WTC11 (cell line): ENCODE measurements around the gene HSPA12A. TPM values are rescaled to one million over a fixed set of nuclear protein-coding genes. Genes with fewer than 3 reads are reported as not detected.

ENCODE experiments used
- ATAC-seq: fragments of 200-7000 bp; cut with Tn5 transposase; 2 replicates; pipeline ENCODE4 v1.10.0; 2021; ENCODE audit warnings: mild to moderate bottlenecking, moderate library complexity
- CTCF ChIA-PET: fragments of 300-600 bp; sonication (Branson Sonifier 250); formaldehyde crosslinking; loops from one replicate; lab custom pipeline; 2021; ENCODE audit warnings: antibody characterized with exemption; lab: Charles Lee
- POLR2A ChIA-PET: fragments of 350-600 bp; sonication (Branson Sonifier 250); formaldehyde crosslinking; loops from one replicate; lab custom pipeline; 2021; ENCODE audit warnings: antibody characterized with exemption; lab: Charles Lee
- DNase-seq: peaks from one replicate; pipeline ENCODE4 v3.0.0; 2021; ENCODE audit warnings: low spot score
- H3K27ac Mint-ChIP-seq: 2 replicates; pipeline ENCODE4 v1.8.0; 2021; ENCODE audit warnings: mixed read lengths
- H3K27me3 Mint-ChIP-seq: 2 replicates; pipeline ENCODE4 v1.8.0; 2021; ENCODE audit warnings: low read depth, mild to moderate bottlenecking, moderate library complexity, mixed read lengths
- H3K36me3 Mint-ChIP-seq: 2 replicates; pipeline ENCODE4 v1.8.0; 2021; ENCODE audit warnings: mixed read lengths
- H3K4me1 Mint-ChIP-seq: 2 replicates; pipeline ENCODE4 v1.8.0; 2022; ENCODE audit warnings: mixed read lengths
- H3K4me3 Mint-ChIP-seq: 2 replicates; pipeline ENCODE4 v1.8.0; 2021; ENCODE audit warnings: mild to moderate bottlenecking, moderate library complexity, mixed read lengths
- H3K9me3 Mint-ChIP-seq: 2 replicates; pipeline ENCODE4 v1.8.0; 2021; ENCODE audit warnings: mixed read lengths
- ARID4B ChIP-seq: sonication (generic); formaldehyde crosslinking; IDR thresholded peaks from 2 replicates; pipeline ENCODE4 v1.8.0; 2023; ENCODE audit warnings: missing genetic modification reagents, mild to moderate bottlenecking, borderline replicate concordance
- CDX4 ChIP-seq: fragments of 250-450 bp; sonication (Bioruptor Pico); IDR thresholded peaks from 2 replicates; pipeline ENCODE4 v1.9.0; 2021; ENCODE audit warnings: moderate library complexity, mild to moderate bottlenecking, inconsistent platforms, borderline replicate concordance
- CTCF ChIP-seq: fragments of 200-600 bp; IDR thresholded peaks from 2 replicates; pipeline ENCODE4 v1.8.0; 2022; ENCODE audit warnings: antibody characterized with exemption
- E2F1 ChIP-seq: sonication (generic); formaldehyde crosslinking; IDR thresholded peaks from 2 replicates; pipeline ENCODE4 v1.8.0; 2022; ENCODE audit warnings: mild to moderate bottlenecking, missing genetic modification reagents
- E2F4 ChIP-seq: sonication (generic); formaldehyde crosslinking; IDR thresholded peaks from 2 replicates; pipeline ENCODE4 v1.8.1; 2022; ENCODE audit warnings: low read depth, mild to moderate bottlenecking, moderate library complexity, missing genetic modification reagents, borderline replicate concordance
- FOXK1 ChIP-seq: sonication (generic); formaldehyde crosslinking; IDR thresholded peaks from 2 replicates; pipeline ENCODE4 v1.8.0; 2022; ENCODE audit warnings: mild to moderate bottlenecking, moderate library complexity, missing genetic modification reagents
- GRHL2 ChIP-seq: fragments of 250-450 bp; sonication (Bioruptor Pico); IDR thresholded peaks from 2 replicates; pipeline ENCODE4 v1.8.0; 2022; ENCODE audit warnings: mild to moderate bottlenecking, moderate library complexity; ENCODE audit not compliant: insufficient replicate concordance, severe bottlenecking
- KAT7 ChIP-seq: sonication (generic); formaldehyde crosslinking; IDR thresholded peaks from 2 replicates; pipeline ENCODE4 v1.8.1; 2023; ENCODE audit warnings: missing genetic modification reagents, mild to moderate bottlenecking, borderline replicate concordance
- MLX ChIP-seq: sonication (generic); formaldehyde crosslinking; IDR thresholded peaks from 2 replicates; pipeline ENCODE4 v1.8.1; 2023; ENCODE audit warnings: mild to moderate bottlenecking, missing genetic modification reagents, moderate library complexity
- NFYB ChIP-seq: sonication (generic); formaldehyde crosslinking; conservative IDR thresholded peaks from 2 replicates; pipeline ENCODE4 v1.8.0; 2022; ENCODE audit warnings: low read depth, missing genetic modification reagents
- NR2C2 ChIP-seq: sonication (generic); formaldehyde crosslinking; IDR thresholded peaks from 2 replicates; pipeline ENCODE4 v1.8.0; 2022; ENCODE audit warnings: mild to moderate bottlenecking, missing genetic modification reagents
- NR3C1 ChIP-seq: sonication (generic); formaldehyde crosslinking; conservative IDR thresholded peaks from 2 replicates; pipeline ENCODE4 v1.8.1; 2023; ENCODE audit warnings: low read depth, mild to moderate bottlenecking, missing genetic modification reagents
- TCF7 ChIP-seq: sonication (generic); formaldehyde crosslinking; IDR thresholded peaks from 2 replicates; pipeline ENCODE4 v1.8.0; 2022; ENCODE audit warnings: mild to moderate bottlenecking, low read depth, missing genetic modification reagents, moderate library complexity
- USF1 ChIP-seq: sonication (generic); formaldehyde crosslinking; IDR thresholded peaks from 2 replicates; pipeline ENCODE4 v1.8.0; 2022; ENCODE audit warnings: mild to moderate bottlenecking, missing genetic modification reagents
- USF2 ChIP-seq: sonication (generic); formaldehyde crosslinking; IDR thresholded peaks from 2 replicates; pipeline ENCODE4 v1.8.1; 2023; ENCODE audit warnings: mild to moderate bottlenecking, missing genetic modification reagents, moderate library complexity
- ZNF121 ChIP-seq: sonication (generic); formaldehyde crosslinking; IDR thresholded peaks from 2 replicates; pipeline ENCODE4 v1.8.0; 2023; ENCODE audit warnings: missing genetic modification reagents
- ZNF219 ChIP-seq: sonication (generic); formaldehyde crosslinking; IDR thresholded peaks from 2 replicates; pipeline ENCODE4 v1.8.0; 2023; ENCODE audit warnings: missing genetic modification reagents, mild to moderate bottlenecking, borderline replicate concordance
- ZNF232 ChIP-seq: sonication (generic); formaldehyde crosslinking; IDR thresholded peaks from 2 replicates; pipeline ENCODE4 v1.8.0; 2022; ENCODE audit warnings: mild to moderate bottlenecking, missing genetic modification reagents
- ZNF423 ChIP-seq: fragments of 250-450 bp; sonication (Bioruptor Pico); IDR thresholded peaks from 2 replicates; pipeline ENCODE4 v2.1.2; 2022; ENCODE audit warnings: mild to moderate bottlenecking, moderate library complexity
- ZNF425 ChIP-seq: fragments of 250-450 bp; sonication (Bioruptor Pico); conservative IDR thresholded peaks from 2 replicates; pipeline ENCODE4 v1.9.0; 2021; ENCODE audit warnings: mild to moderate bottlenecking
- ZNF671 ChIP-seq: fragments of 250-450 bp; sonication (Bioruptor Pico); IDR thresholded peaks from 2 replicates; pipeline ENCODE4 v1.8.0; 2021; ENCODE audit warnings: mild to moderate bottlenecking
- total RNA-seq: library from RNA; stranded (reverse); gene quantifications from 3 replicates; pipeline ENCODE4 v1.2.3, GENCODE V29; 2021

HSPA12A gene
- total RNA-seq, 1 experiment from 2014 or later: 7.2 TPM

- POLR2A ChIA-PET: no interaction called here
- TF ChIP-seq MLX (CRISPR knock-in tag) (no peak), E2F4 (CRISPR knock-in tag) (no peak), FOXK1 (CRISPR knock-in tag) (no peak), ZNF671 (CRISPR knock-in tag) (no peak), ZNF232 (CRISPR knock-in tag) (no peak), KAT7 (CRISPR knock-in tag) (no peak), NR3C1 (no peak), USF1 (no peak), ZNF121 (no peak), CDX4 (CRISPR knock-in tag) (no peak), E2F1 (CRISPR knock-in tag) (no peak), ZNF219 (CRISPR knock-in tag) (no peak), TCF7 (CRISPR knock-in tag) (no peak), ZNF423 (no peak), NR2C2 (CRISPR knock-in tag) (no peak), NFYB (CRISPR knock-in tag) (no peak)
- CTCF ChIA-PET: no interaction called here
These were observed 34.4 kb downstream of the HSPA12A start for GRCh38 chr10:116707981-116708380.

GRCh38 chr10:116706281-116706680, 36.1 kb downstream of the HSPA12A start:
- ATAC-seq: no peak
- TF ChIP-seq ARID4B (CRISPR knock-in tag): no peak
- no peak for TF ChIP-seq ZNF425 (CRISPR knock-in tag)
- TF ChIP-seq ZNF671 (CRISPR knock-in tag): no peak
- TF ChIP-seq USF2: no peak
- no peak for TF ChIP-seq GRHL2 (CRISPR knock-in tag)
- no peak for TF ChIP-seq CTCF
- no peak for TF ChIP-seq TCF7 (CRISPR knock-in tag)
- peaks cover 21% of the 10 kb centered on the region for H3K4me1 Mint-ChIP-seq
- H3K27me3 Mint-ChIP-seq: no peaks in the 10 kb centered on the region
- POLR2A ChIA-PET: interaction anchor here (1.0 kb wide), 1 partner anchor 10 kb away, joined by 3 read pairs; no protein-coding TSS in a partner anchor
- H3K27ac Mint-ChIP-seq: no peak overlapping the region
- CTCF ChIA-PET: interaction anchor here (0.6 kb wide), 2 partner anchors 14 to 113 kb away, joined by 4 to 5 read pairs; no protein-coding TSS in a partner anchor
- no peaks in the 10 kb centered on the region for H3K36me3 Mint-ChIP-seq
- DNase-seq: no peak
- no peak overlapping the region for H3K4me3 Mint-ChIP-seq
- no peaks in the 10 kb centered on the region for H3K9me3 Mint-ChIP-seq

More at GRCh38 chr10:116707981-116708380, 34.4 kb downstream of the HSPA12A start:
- H3K4me1 Mint-ChIP-seq: peaks cover 21% of the 10 kb centered on the region
- H3K36me3 Mint-ChIP-seq: no peaks in the 10 kb centered on the region
- ATAC-seq (no peak), DNase-seq (no peak)
- no peak overlapping the region for H3K27ac Mint-ChIP-seq
- H3K27me3 Mint-ChIP-seq: no peaks in the 10 kb centered on the region
- no peak overlapping the region for H3K4me3 Mint-ChIP-seq
- no peaks in the 10 kb centered on the region for H3K9me3 Mint-ChIP-seq
